ENCODE data around the gene PLEKHM1. TPM values are rescaled to one million over a fixed set of nuclear protein-coding genes. Genes with fewer than 3 reads are reported as not detected.

PLEKHM1 gene
- total RNA-seq, 1 donor from 2014 or later: 41.9 TPM

GRCh38 chr17:45424769-45425124, 65.8 kb downstream of the PLEKHM1 start:
- H3K36me3 Mint-ChIP-seq (ENCODE audit: low read depth, unreplicated experiment): peaks cover 5% of the 10 kb centered on the region
- H3K27me3 Mint-ChIP-seq (ENCODE audit: low read depth, unreplicated experiment): peaks cover 22% of the 10 kb centered on the region
- peaks cover 16% of the 10 kb centered on the region for H3K27me3 ChIP-seq (ENCODE audit: insufficient read depth, low read length)
- no peak overlapping the region for H3K9ac ChIP-seq (ENCODE audit: low read length)
- H3K4me1 ChIP-seq (ENCODE audit: insufficient read depth, low read length): peaks cover 9% of the 10 kb centered on the region
- no peak overlapping the region for H3K4me3 ChIP-seq (ENCODE audit: insufficient read depth, low read depth, low read length)
- H3K9me3 Mint-ChIP-seq (ENCODE audit: unreplicated experiment): peaks cover 2% of the 10 kb centered on the region
- no peaks in the 10 kb centered on the region for H3K36me3 ChIP-seq (ENCODE audit: insufficient read depth, low read length)
- H3K27ac ChIP-seq (ENCODE audit: low read depth, low read length): no peak overlapping the region
- no peaks in the 10 kb centered on the region for H3K79me2 ChIP-seq (ENCODE audit: insufficient read depth, low read length)
- H3K9me3 ChIP-seq (ENCODE audit: insufficient read depth, low read depth, low read length): no peaks in the 10 kb centered on the region
- H4K20me1 ChIP-seq (ENCODE audit: insufficient read depth, low read length): peaks cover 24% of the 10 kb centered on the region
- TF ChIP-seq CTCF (IDR thresholded peaks at IDR 0.05; ENCODE audit: insufficient read depth, low read depth, low read length) (no peak), EZH2 (IDR thresholded peaks at IDR 0.05; ENCODE audit: insufficient read depth, low read length) (no peak)
- H3K4me1 Mint-ChIP-seq (ENCODE audit: low read depth, unreplicated experiment): peaks cover 2% of the 10 kb centered on the region
- DNase-seq (ENCODE audit: low read depth) (no peak), FAIRE-seq (no peak)
- no peak overlapping the region for H3K4me2 ChIP-seq (ENCODE audit: low read length)
- H3K27ac Mint-ChIP-seq (ENCODE audit: unreplicated experiment): no peak overlapping the region
- no peak overlapping the region for H3K4me3 Mint-ChIP-seq (ENCODE audit: unreplicated experiment)
- H2AFZ ChIP-seq (ENCODE audit: low read depth, low read length): no peak overlapping the region

GRCh38 chr17:45423975-45424335, 66.6 kb downstream of the PLEKHM1 start:
- no peak for DNase-seq (ENCODE audit: low read depth)

More at GRCh38 chr17:45423975-45424335, 66.6 kb downstream of the PLEKHM1 start:
- no peak overlapping the region for H3K4me2 ChIP-seq (ENCODE audit: low read length)
- Mint-ChIP-seq H3K4me3 (ENCODE audit: unreplicated experiment) (no peak overlapping the region), H3K27ac (ENCODE audit: unreplicated experiment) (no peak overlapping the region), H3K36me3 (ENCODE audit: low read depth, unreplicated experiment) (peaks cover 3% of the 10 kb centered on the region), H3K27me3 (ENCODE audit: low read depth, unreplicated experiment) (peaks cover 19% of the 10 kb centered on the region), H3K4me1 (ENCODE audit: low read depth, unreplicated experiment) (peaks cover 2% of the 10 kb centered on the region), H3K9me3 (ENCODE audit: unreplicated experiment) (peaks cover 2% of the 10 kb centered on the region)
- no peak for FAIRE-seq
- peaks cover 20% of the 10 kb centered on the region for H4K20me1 ChIP-seq (ENCODE audit: insufficient read depth, low read length)
- H3K27ac ChIP-seq (ENCODE audit: low read depth, low read length): no peak overlapping the region
- no peaks in the 10 kb centered on the region for H3K9me3 ChIP-seq (ENCODE audit: insufficient read depth, low read depth, low read length)
- H3K27me3 ChIP-seq (ENCODE audit: insufficient read depth, low read length): peaks cover 9% of the 10 kb centered on the region
- no peak for TF ChIP-seq EZH2 (IDR thresholded peaks at IDR 0.05; ENCODE audit: insufficient read depth, low read length)
- no peak for TF ChIP-seq CTCF (IDR thresholded peaks at IDR 0.05; ENCODE audit: insufficient read depth, low read depth, low read length)
- H3K4me1 ChIP-seq (ENCODE audit: insufficient read depth, low read length): peaks cover 6% of the 10 kb centered on the region
- no peak overlapping the region for H3K4me3 ChIP-seq (ENCODE audit: insufficient read depth, low read depth, low read length)
- H3K36me3 ChIP-seq (ENCODE audit: insufficient read depth, low read length): no peaks in the 10 kb centered on the region
- no peak overlapping the region for H3K9ac ChIP-seq (ENCODE audit: low read length)
- H2AFZ ChIP-seq (ENCODE audit: low read depth, low read length): no peak overlapping the region
- no peaks in the 10 kb centered on the region for H3K79me2 ChIP-seq (ENCODE audit: insufficient read depth, low read length)
